NCI-H1694 treated with DMSO at 0.1 percent for 48 hours (cell line): ENCODE results near the gene LINGO4.

ENCODE experiments used
- DNase-seq: peaks from one replicate; lab custom pipeline; 2025; lab: John Stamatoyannopoulos, UW

LINGO4 gene

GRCh38 chr1:151814971-151815545 is 9.8 kb upstream of the LINGO4 start:
- no peak for DNase-seq

GRCh38 chr1:151814426-151814825 is 9.2 kb upstream of the LINGO4 start:
- no peak for DNase-seq

DNA sequence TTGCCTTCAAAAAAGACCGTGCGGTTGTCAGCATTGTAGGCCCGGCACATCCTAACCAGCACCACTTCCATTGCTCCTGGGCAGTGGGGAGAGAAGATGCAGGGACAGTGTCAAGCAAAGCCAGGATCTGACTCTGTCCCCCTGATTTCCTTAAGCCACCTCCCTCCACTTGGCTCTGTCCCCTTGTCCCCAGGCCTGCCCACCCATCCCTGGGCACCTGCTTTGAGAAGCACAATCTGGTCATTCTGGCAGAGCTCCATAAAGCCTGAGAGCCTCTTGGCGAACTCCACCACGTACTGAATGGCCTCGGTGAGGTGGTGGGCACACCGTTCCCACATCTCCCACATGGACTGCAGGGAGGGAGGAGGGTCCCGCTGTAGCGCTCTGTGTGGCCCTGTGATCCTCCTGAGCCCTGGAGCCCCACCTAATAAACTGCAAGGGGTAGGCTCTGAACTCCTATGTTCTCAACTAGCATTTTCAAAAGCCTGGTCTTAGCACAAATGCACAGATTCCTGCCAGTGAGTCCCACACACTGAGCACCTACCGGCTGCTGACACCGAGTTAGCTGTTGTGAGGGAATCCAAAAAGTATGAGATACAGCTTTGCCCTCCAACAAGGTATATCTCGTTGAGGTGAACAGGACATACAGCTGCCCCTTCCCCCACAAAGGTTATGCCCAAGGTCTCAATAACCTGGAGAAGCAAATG is 8.2 kb upstream of the LINGO4 start:
- DNase-seq, result no peak

GRCh38 chr1:151811181-151811580 is 6.0 kb upstream of the LINGO4 start:
- no peak for DNase-seq

- no peak for DNase-seq
These were observed 4.9 kb upstream of the LINGO4 start for GRCh38 chr1:151809985-151810556.

- no peak for DNase-seq
These were observed 4.2 kb upstream of the LINGO4 start for GRCh38 chr1:151809290-151809984.

GRCh38 chr1:151807766-151808165 is 2.5 kb upstream of the LINGO4 start:
- DNase-seq, result no peak

DNA sequence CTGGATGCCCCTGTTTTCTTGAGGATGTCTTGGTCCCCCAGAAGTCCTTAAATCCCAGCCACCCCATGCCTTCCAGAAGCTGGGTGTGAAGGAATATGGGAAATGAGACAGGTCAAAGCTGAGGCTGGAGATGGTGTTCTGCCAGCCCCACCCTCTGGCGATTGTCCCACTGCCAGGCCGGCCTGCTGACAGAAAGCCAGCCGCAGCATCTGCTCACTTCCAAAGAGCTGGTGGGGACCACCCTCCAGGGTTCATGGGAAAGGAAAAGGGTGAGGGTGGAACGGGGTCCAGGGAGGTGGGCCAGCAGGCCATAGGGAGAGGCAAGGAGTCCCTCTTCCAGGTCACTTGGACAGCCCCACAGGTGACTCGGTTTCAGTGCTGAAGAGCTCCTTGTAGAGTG is 1.9 kb upstream of the LINGO4 start:
- DNase-seq, result no peak

GRCh38 chr1:151806170-151806569 is 951 bp upstream of the LINGO4 start:
- DNase-seq, result no peak

DNA sequence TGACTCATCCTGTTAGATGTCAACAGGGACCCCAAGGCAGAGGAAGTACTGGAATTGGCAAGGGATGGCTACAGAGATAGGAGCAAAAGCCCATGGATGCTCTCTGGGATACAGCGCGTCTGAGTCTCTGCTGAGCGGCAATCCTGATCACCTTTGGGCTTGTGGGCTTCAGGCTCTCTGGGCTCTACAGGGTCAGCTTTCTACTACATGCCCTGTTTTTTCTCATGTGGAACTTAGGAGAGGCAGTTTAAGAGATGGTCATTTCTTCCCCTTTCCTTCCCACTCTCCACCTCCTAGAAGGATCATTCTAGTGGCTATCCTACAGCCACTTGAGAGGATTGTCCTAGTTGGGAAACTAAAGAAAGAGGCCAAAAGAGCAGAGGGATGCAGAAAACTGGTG is 1.3 kb downstream of the LINGO4 start:
- no peak for DNase-seq

GRCh38 chr1:151803164-151803563 is 2.1 kb downstream of the LINGO4 start:
- DNase-seq, result no peak

DNA sequence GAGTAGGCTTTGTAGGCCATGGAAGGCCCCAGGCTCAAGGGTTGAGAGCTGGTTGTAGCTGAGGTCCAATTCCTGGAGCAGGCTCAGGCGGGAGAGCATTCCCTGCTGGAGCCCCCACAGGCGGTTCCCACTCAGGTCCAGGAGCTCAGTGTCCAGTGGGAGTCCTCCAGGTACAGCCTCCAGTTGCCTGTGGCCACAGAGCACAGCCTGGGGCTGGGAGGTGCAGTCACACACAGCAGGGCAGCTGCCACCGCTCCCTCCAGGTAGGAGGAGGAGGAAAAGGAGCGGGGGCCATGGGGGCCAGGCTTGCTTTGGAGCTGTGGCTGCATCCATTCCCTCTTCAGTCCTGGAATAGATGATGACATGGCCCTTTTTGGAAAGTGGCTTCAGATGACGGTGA is 2.8 kb downstream of the LINGO4 start:
- no peak for DNase-seq

GRCh38 chr1:151801846-151802245 is 3.4 kb downstream of the LINGO4 start:
- no peak for DNase-seq

DNA sequence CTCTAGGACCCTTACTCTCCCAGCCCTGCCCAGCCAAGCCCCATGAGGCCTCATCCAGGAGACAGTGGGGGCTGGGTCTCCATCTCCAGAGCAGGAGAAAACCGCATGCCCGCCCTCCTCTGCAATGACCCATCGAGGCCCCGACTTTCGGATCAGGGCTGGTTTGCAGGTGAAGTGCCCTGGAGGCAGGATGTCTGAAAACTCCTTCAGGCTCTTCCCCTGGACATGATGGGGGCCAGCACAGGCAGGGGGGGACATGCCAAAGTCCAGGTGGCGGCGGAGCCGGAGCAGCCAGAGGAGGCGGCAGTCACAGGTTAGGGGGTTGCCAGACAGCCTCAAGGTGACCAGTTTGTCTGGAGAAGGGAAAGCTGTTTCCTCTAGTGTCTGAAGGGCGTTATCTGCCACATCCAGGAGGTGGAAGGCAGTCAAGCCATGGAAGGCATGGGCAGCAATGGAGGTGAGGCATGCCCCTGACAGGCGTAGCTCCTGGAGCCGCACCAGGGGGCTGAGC is 3.9 kb downstream of the LINGO4 start:
- DNase-seq, result no peak

DNA sequence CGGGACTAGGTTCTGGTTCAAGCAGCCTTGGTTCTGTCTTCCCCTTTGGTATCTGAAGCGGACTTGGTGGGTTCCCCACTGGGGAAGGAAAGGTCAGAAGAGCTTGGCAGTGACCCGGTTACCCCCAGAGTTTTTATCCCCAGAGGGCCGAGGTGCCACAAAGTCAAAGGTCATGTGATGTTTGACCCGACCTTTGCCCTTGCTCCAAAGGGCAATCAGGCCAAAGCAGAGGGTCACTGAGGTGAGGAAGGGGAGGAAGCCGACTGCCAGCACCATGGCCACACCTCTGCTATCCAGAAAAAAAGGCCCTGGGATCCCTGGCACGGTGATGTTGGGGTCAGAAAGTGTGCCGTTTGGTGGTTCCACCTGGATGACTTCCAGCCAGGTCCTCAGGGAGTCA is 4.4 kb downstream of the LINGO4 start:
- no peak for DNase-seq

GRCh38 chr1:151799179-151800022 is 5.8 kb downstream of the LINGO4 start:
- no peak for DNase-seq

DNA sequence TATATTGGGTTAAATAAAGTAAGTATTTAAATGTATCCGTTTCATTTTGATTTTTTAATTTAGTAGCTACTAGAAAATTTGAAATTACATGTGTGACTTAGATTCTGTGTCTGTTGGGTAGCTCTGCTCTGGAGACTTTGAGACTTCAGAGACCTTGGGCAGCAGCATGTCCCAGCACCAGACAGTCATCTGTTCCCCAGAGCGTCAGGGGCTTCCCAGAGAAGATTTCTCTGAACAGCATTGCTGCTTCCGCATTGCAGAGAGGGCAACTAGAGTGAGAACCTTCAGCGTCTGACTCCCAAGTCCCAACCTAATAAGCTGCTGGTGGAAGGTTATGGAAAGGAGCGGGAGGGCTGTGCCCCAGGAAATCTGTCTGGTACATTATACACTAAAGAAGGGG is 6.6 kb downstream of the LINGO4 start:
- DNase-seq, result no peak

- no peak for DNase-seq
These were observed 14.1 kb downstream of the LINGO4 start for GRCh38 chr1:151790940-151791651.

DNA sequence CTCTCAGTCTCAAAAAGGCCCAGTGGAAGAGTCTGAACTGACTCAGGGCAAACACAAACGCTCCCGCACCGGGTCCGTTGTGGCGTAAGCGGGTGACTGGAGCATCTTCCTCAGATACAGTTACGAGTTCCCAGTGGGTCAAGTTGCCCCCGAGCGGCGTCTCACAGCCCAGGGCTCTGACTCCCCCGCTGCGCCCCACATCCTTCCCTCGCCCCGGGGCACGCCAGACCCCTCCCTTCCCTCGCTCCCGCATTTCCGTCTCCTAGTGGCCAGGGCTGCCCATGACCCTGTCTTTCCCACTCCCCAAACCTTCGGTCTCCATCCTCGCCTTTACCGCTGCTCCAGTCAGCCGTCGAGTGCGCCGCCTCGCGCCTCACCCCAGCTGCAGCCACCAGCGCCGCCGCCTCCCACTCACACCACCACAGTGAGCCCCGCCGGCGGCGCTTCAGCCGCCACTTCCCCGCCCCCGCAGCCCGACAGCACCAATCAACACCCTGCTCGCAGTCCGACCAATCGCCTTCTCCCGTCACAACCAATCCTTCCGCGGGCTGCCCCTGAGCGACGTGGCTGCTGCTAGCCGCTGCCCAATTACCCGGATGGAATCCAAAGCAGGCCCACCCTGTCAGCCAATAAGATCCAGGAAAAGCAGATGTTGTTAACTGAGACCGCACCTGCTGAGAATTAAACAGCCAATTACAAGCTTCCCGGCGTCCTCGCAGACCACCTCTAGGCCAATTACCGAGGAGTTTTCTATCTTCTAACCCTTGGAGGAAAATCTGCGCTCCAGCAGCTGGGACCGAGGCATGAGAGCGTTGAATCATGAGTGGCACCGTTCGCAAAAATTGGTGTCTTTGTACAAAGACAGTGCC is 14.9 kb downstream of the LINGO4 start, which contains the start of gene TDRKH:
TDRKH (minus strand) TSS at position 430 of the 869 bp plus-strand sequence. CDS start 7,478 bp downstream, outside the sequence.
- DNase-seq, result peak; percentile 100

- DNase-seq, result no peak
These were observed 17.5 kb downstream of the LINGO4 start for GRCh38 chr1:151787689-151788088.
